H1 (cell line): ENCODE results near the gene DPH1. TPM values are rescaled to one million over a fixed set of nuclear protein-coding genes. Genes with fewer than 3 reads are reported as not detected.

ENCODE experiments used
- FOSL1 ChIP-seq: IDR thresholded peaks from 2 replicates; pipeline ENCODE4 v1.6.1; 2011; ENCODE audit warnings: mild to moderate bottlenecking, low read depth, low read length, moderate library complexity; ENCODE audit not compliant: insufficient read depth
- RAD21 ChIP-seq, 2 experiments: IDR thresholded peaks in 1 of 2; conservative IDR thresholded peaks in 1 of 2; 2 replicates each; pipeline ENCODE4 v1.6.1; 2011; ENCODE audit warnings: low read depth in 2 of 2, low read length in 2 of 2, improper control_type of control experiment in 1 of 2, inconsistent platforms in 1 of 2, mild to moderate bottlenecking in 1 of 2, moderate library complexity in 1 of 2
- TCF12 ChIP-seq: IDR thresholded peaks from 2 replicates; pipeline ENCODE4 v1.6.1; 2011; ENCODE audit warnings: low read depth, mild to moderate bottlenecking, low read length
- YY1 ChIP-seq: IDR thresholded peaks from 2 replicates; pipeline ENCODE4 v1.6.1; 2011; ENCODE audit warnings: low read depth, mild to moderate bottlenecking, low read length
- polyA plus RNA-seq, 7 experiments: library from polyadenylated mRNA; depleted of rRNA in 3 of 7; stranded (reverse) in 5 of 7; unstranded in 2 of 7; fragments of >200 nt in 5 of 7; fragments of 200-250 nt in 2 of 7; gene quantifications; 1 replicate in 5 of 7; 2 replicates in 1 of 7; 4 replicates in 1 of 7; pipeline versions ENCODE4 v1.2.1 to v1.2.3, GENCODE V29; 2011 to 2013; ENCODE audit warnings: missing spikeins in 2 of 7, mixed read lengths in 2 of 7
- total RNA-seq: library from RNA; stranded (reverse); fragmentation: NEBNext Ultra II Directional; extraction: Animal tissue kit (Norgen Biotek cat#: 25700); gene quantifications from 2 replicates; pipeline ENCODE4 v1.2.1, GENCODE V29; 2021
- TF ChIP-seq, protein P1 (sequence below): fragments of 300-600 bp; sonication (generic); IDR thresholded peaks from 2 replicates; pipeline ENCODE4 v1.7.1; 2012; ENCODE audit warnings: low read length, moderate library complexity, mild to moderate bottlenecking, inconsistent platforms; ENCODE audit not compliant: insufficient replicate concordance

DPH1 gene
- total and polyA plus RNA-seq, 2 of the 8 experiments (the other 6 are each of a cell fraction or from before 2014, with no cell fraction given): 24.9 to 30.0 TPM

GRCh38 chr17:2058586-2059546, 28.9 kb downstream of the DPH1 start (continued):
- TF ChIP-seq, protein P1, sequence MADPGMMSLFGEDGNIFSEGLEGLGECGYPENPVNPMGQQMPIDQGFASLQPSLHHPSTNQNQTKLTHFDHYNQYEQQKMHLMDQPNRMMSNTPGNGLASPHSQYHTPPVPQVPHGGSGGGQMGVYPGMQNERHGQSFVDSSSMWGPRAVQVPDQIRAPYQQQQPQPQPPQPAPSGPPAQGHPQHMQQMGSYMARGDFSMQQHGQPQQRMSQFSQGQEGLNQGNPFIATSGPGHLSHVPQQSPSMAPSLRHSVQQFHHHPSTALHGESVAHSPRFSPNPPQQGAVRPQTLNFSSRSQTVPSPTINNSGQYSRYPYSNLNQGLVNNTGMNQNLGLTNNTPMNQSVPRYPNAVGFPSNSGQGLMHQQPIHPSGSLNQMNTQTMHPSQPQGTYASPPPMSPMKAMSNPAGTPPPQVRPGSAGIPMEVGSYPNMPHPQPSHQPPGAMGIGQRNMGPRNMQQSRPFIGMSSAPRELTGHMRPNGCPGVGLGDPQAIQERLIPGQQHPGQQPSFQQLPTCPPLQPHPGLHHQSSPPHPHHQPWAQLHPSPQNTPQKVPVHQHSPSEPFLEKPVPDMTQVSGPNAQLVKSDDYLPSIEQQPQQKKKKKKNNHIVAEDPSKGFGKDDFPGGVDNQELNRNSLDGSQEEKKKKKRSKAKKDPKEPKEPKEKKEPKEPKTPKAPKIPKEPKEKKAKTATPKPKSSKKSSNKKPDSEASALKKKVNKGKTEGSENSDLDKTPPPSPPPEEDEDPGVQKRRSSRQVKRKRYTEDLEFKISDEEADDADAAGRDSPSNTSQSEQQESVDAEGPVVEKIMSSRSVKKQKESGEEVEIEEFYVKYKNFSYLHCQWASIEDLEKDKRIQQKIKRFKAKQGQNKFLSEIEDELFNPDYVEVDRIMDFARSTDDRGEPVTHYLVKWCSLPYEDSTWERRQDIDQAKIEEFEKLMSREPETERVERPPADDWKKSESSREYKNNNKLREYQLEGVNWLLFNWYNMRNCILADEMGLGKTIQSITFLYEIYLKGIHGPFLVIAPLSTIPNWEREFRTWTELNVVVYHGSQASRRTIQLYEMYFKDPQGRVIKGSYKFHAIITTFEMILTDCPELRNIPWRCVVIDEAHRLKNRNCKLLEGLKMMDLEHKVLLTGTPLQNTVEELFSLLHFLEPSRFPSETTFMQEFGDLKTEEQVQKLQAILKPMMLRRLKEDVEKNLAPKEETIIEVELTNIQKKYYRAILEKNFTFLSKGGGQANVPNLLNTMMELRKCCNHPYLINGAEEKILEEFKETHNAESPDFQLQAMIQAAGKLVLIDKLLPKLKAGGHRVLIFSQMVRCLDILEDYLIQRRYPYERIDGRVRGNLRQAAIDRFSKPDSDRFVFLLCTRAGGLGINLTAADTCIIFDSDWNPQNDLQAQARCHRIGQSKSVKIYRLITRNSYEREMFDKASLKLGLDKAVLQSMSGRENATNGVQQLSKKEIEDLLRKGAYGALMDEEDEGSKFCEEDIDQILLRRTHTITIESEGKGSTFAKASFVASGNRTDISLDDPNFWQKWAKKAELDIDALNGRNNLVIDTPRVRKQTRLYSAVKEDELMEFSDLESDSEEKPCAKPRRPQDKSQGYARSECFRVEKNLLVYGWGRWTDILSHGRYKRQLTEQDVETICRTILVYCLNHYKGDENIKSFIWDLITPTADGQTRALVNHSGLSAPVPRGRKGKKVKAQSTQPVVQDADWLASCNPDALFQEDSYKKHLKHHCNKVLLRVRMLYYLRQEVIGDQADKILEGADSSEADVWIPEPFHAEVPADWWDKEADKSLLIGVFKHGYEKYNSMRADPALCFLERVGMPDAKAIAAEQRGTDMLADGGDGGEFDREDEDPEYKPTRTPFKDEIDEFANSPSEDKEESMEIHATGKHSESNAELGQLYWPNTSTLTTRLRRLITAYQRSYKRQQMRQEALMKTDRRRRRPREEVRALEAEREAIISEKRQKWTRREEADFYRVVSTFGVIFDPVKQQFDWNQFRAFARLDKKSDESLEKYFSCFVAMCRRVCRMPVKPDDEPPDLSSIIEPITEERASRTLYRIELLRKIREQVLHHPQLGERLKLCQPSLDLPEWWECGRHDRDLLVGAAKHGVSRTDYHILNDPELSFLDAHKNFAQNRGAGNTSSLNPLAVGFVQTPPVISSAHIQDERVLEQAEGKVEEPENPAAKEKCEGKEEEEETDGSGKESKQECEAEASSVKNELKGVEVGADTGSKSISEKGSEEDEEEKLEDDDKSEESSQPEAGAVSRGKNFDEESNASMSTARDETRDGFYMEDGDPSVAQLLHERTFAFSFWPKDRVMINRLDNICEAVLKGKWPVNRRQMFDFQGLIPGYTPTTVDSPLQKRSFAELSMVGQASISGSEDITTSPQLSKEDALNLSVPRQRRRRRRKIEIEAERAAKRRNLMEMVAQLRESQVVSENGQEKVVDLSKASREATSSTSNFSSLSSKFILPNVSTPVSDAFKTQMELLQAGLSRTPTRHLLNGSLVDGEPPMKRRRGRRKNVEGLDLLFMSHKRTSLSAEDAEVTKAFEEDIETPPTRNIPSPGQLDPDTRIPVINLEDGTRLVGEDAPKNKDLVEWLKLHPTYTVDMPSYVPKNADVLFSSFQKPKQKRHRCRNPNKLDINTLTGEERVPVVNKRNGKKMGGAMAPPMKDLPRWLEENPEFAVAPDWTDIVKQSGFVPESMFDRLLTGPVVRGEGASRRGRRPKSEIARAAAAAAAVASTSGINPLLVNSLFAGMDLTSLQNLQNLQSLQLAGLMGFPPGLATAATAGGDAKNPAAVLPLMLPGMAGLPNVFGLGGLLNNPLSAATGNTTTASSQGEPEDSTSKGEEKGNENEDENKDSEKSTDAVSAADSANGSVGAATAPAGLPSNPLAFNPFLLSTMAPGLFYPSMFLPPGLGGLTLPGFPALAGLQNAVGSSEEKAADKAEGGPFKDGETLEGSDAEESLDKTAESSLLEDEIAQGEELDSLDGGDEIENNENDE: no peak
- TF ChIP-seq FOSL1: 0 out of 2 replicates have a peak, but pooled peaks have one; percentile 56
- TF ChIP-seq RAD21 (IDR thresholded peaks at IDR 0.05 in 1 of 2, conservative IDR thresholded peaks at IDR 0.05 in 1 of 2; ENCODE audit: low read depth in 2 of 2, low read length in 2 of 2): peak; percentile 72 to 73
- TF ChIP-seq TCF12: 0 out of 2 replicates have a peak, but pooled peaks have one; percentile 71
- TF ChIP-seq YY1: 0 out of 2 replicates have a peak, but pooled peaks have one; percentile 50
